Astrocyte (in vitro differentiated cells and primary cell): ENCODE data around the gene KIAA0513. TPM values are rescaled to one million over a fixed set of nuclear protein-coding genes. Genes with fewer than 3 reads are reported as not detected.
A peak's percentile ranks its signal among the peaks of the same experiment; 100 is the strongest.

Experiments used
- DNase-seq: peaks from one replicate; pipeline ENCODE4 v3.0.0-alpha.2; 2010; ENCODE audit warnings: low read depth
- FAIRE-seq: peaks from 2 replicates; lab custom pipeline; 2011; peaks lifted over from hg19 to GRCh38; lab: Jason Lieb, UNC
- H2AFZ ChIP-seq: 2 replicates; pipeline ENCODE4 v1.6.0; 2012; ENCODE audit warnings: low read depth, low read length, inconsistent platforms
- H3K27ac ChIP-seq: 2 replicates; pipeline ENCODE4 v1.5.1; 2011; ENCODE audit warnings: low read depth, low read length, inconsistent platforms
- H3K27me3 ChIP-seq: 2 replicates; pipeline ENCODE4 v1.6.0; 2011; ENCODE audit warnings: low read length, inconsistent platforms; ENCODE audit not compliant: insufficient read depth
- H3K36me3 ChIP-seq: 2 replicates; pipeline ENCODE4 v1.5.1; 2011; ENCODE audit warnings: low read length, inconsistent platforms; ENCODE audit not compliant: insufficient read depth
- H3K4me1 ChIP-seq: 2 replicates; pipeline ENCODE4 v1.5.1; 2011; ENCODE audit warnings: low read length, inconsistent platforms; ENCODE audit not compliant: insufficient read depth
- H3K4me2 ChIP-seq: 2 replicates; pipeline ENCODE4 v1.6.0; 2012; ENCODE audit warnings: low read length, inconsistent platforms
- H3K4me3 ChIP-seq: 2 replicates; pipeline ENCODE4 v1.5.1; 2011; ENCODE audit warnings: low read depth, mild to moderate bottlenecking, low read length, inconsistent platforms; ENCODE audit not compliant: insufficient read depth
- H3K79me2 ChIP-seq: 2 replicates; pipeline ENCODE4 v1.6.0; 2012; ENCODE audit warnings: mild to moderate bottlenecking, low read length, inconsistent platforms; ENCODE audit not compliant: insufficient read depth
- H3K9ac ChIP-seq: 2 replicates; pipeline ENCODE4 v1.6.0; 2012; ENCODE audit warnings: mild to moderate bottlenecking, low read length, inconsistent platforms
- H3K9me3 ChIP-seq: 2 replicates; pipeline ENCODE4 v1.5.1; 2012; ENCODE audit warnings: low read depth, mild to moderate bottlenecking, low read length, inconsistent platforms; ENCODE audit not compliant: insufficient read depth
- H4K20me1 ChIP-seq: 2 replicates; pipeline ENCODE4 v1.6.0; 2012; ENCODE audit warnings: low read length, inconsistent platforms; ENCODE audit not compliant: insufficient read depth
- H3K27ac Mint-ChIP-seq: one replicate; pipeline ENCODE4 v1.8.0; 2021; ENCODE audit warnings: mild to moderate bottlenecking, mixed read lengths; ENCODE audit not compliant: unreplicated experiment
- H3K27me3 Mint-ChIP-seq: one replicate; pipeline ENCODE4 v1.8.0; 2021; ENCODE audit warnings: low read depth, mixed read lengths; ENCODE audit not compliant: unreplicated experiment
- H3K36me3 Mint-ChIP-seq: one replicate; pipeline ENCODE4 v1.8.0; 2021; ENCODE audit warnings: low read depth, mixed read lengths; ENCODE audit not compliant: unreplicated experiment
- H3K4me1 Mint-ChIP-seq: one replicate; pipeline ENCODE4 v1.8.0; 2021; ENCODE audit warnings: low read depth, mixed read lengths; ENCODE audit not compliant: unreplicated experiment
- H3K4me3 Mint-ChIP-seq: one replicate; pipeline ENCODE4 v1.8.0; 2021; ENCODE audit warnings: mild to moderate bottlenecking, moderate library complexity, mixed read lengths; ENCODE audit not compliant: unreplicated experiment
- H3K9me3 Mint-ChIP-seq: one replicate; pipeline ENCODE4 v1.8.0; 2021; ENCODE audit warnings: mild to moderate bottlenecking, mixed read lengths; ENCODE audit not compliant: unreplicated experiment
- CTCF ChIP-seq: IDR thresholded peaks from 2 replicates; pipeline ENCODE4 v1.5.1; 2011; ENCODE audit warnings: low read depth, mild to moderate bottlenecking, inconsistent platforms, low read length, moderate library complexity; ENCODE audit not compliant: insufficient read depth
- EZH2 ChIP-seq: IDR thresholded peaks from 2 replicates; pipeline ENCODE4 v1.6.1; 2012; ENCODE audit warnings: mild to moderate bottlenecking, low read length, inconsistent platforms; ENCODE audit not compliant: insufficient read depth
- total RNA-seq: library from RNA; stranded (reverse); gene quantifications from 2 replicates; pipeline ENCODE4 v1.2.1, GENCODE V29; 2021

KIAA0513 gene
- total RNA-seq, 1 donor from 2014 or later: 7.5 TPM

- H3K4me1 ChIP-seq: no peaks in the 10 kb centered on the region
- no peaks in the 10 kb centered on the region for H3K4me1 Mint-ChIP-seq
- H3K27me3 Mint-ChIP-seq: peaks cover 13% of the 10 kb centered on the region
- H3K9me3 Mint-ChIP-seq: no peaks in the 10 kb centered on the region
- no peak overlapping the region for H2AFZ ChIP-seq
- DNase-seq (peak; percentile 44), FAIRE-seq (no peak)
- H3K4me3 ChIP-seq: no peak overlapping the region
- H4K20me1 ChIP-seq: no peaks in the 10 kb centered on the region
- no peak overlapping the region for H3K4me3 Mint-ChIP-seq
- H3K79me2 ChIP-seq: no peaks in the 10 kb centered on the region
- no peak overlapping the region for H3K4me2 ChIP-seq
- TF ChIP-seq EZH2: no peak
- TF ChIP-seq CTCF: no peak
- no peak overlapping the region for H3K27ac ChIP-seq
- no peaks in the 10 kb centered on the region for H3K9me3 ChIP-seq
- H3K36me3 ChIP-seq: no peaks in the 10 kb centered on the region
- H3K9ac ChIP-seq: no peak overlapping the region
- H3K27me3 ChIP-seq: no peaks in the 10 kb centered on the region
- no peak overlapping the region for H3K27ac Mint-ChIP-seq
- H3K36me3 Mint-ChIP-seq: peaks cover 12% of the 10 kb centered on the region
Observed at GRCh38 chr16:85072947-85073346, 45.4 kb downstream of the KIAA0513 start.

GRCh38 chr16:85074225-85074914, 46.8 kb downstream of the KIAA0513 start:
- Histone ChIP-seq H2AFZ (no peak overlapping the region), H3K36me3 (no peaks in the 10 kb centered on the region), H3K4me2 (no peak overlapping the region), H3K27me3 (no peaks in the 10 kb centered on the region), H3K4me3 (no peak overlapping the region), H4K20me1 (no peaks in the 10 kb centered on the region), H3K79me2 (no peaks in the 10 kb centered on the region), H3K9me3 (no peaks in the 10 kb centered on the region), H3K27ac (no peak overlapping the region), H3K9ac (no peak overlapping the region), H3K4me1 (no peaks in the 10 kb centered on the region)
- Mint-ChIP-seq H3K27me3 (peaks cover 20% of the 10 kb centered on the region), H3K9me3 (no peaks in the 10 kb centered on the region), H3K4me3 (no peak overlapping the region), H3K27ac (no peak overlapping the region), H3K4me1 (no peaks in the 10 kb centered on the region), H3K36me3 (peaks cover 23% of the 10 kb centered on the region)
- no peak for TF ChIP-seq CTCF
- FAIRE-seq (no peak), DNase-seq (no peak)

GRCh38 chr16:85075236-85075924, 47.8 kb downstream of the KIAA0513 start:
- H3K4me1 Mint-ChIP-seq: no peaks in the 10 kb centered on the region
- H3K79me2 ChIP-seq: no peaks in the 10 kb centered on the region
- no peak overlapping the region for H3K4me3 Mint-ChIP-seq
- H3K27ac Mint-ChIP-seq: no peak overlapping the region
- no peaks in the 10 kb centered on the region for H3K9me3 ChIP-seq
- DNase-seq: no peak
- no peak overlapping the region for H3K9ac ChIP-seq
- no peak for TF ChIP-seq EZH2
- no peak for TF ChIP-seq CTCF
- peaks cover 27% of the 10 kb centered on the region for H3K36me3 Mint-ChIP-seq
- no peak overlapping the region for H2AFZ ChIP-seq
- peaks cover 21% of the 10 kb centered on the region for H3K27me3 Mint-ChIP-seq
- H3K27ac ChIP-seq: no peak overlapping the region
- no peaks in the 10 kb centered on the region for H3K9me3 Mint-ChIP-seq
- H3K36me3 ChIP-seq: no peaks in the 10 kb centered on the region
- no peak for FAIRE-seq
- H3K4me1 ChIP-seq: no peaks in the 10 kb centered on the region
- H4K20me1 ChIP-seq: no peaks in the 10 kb centered on the region
- no peak overlapping the region for H3K4me2 ChIP-seq
- H3K27me3 ChIP-seq: no peaks in the 10 kb centered on the region
- no peak overlapping the region for H3K4me3 ChIP-seq
